Spleen (tissue), 7 donors: ENCODE measurements around the gene CIPC.

Source experiments
- CTCF ChIP-seq, 11 experiments: fragments of 200-600 bp in 7 of 11; fragments of 450-650 bp in 4 of 11; sonication (generic) in 4 of 11; IDR thresholded peaks in 8 of 11; conservative IDR thresholded peaks in 3 of 11; 1 replicate in 7 of 11; 2 replicates in 4 of 11; pipeline versions ENCODE4 v1.4.0 to v1.8.0; 2016 to 2021; ENCODE audit warnings: antibody characterized with exemption in 11 of 11, inconsistent platforms in 4 of 11, mild to moderate bottlenecking in 1 of 11
- POLR2A ChIP-seq, 3 donors: fragments of 450-650 bp; IDR thresholded peaks; one replicate each; pipeline ENCODE4 v1.5.1; 2017; ENCODE audit warnings: antibody characterized with exemption in 3 of 3, mild to moderate bottlenecking in 1 of 3
- POLR2AphosphoS5 ChIP-seq, 3 donors: sonication (generic); formaldehyde crosslinking; IDR thresholded peaks; one replicate each; pipeline ENCODE4 v1.5.1; 2017; ENCODE audit warnings: antibody characterized with exemption in 3 of 3
- donor health status: DM: no; HTN: no; CAD: no; lungs with moderate emphysema.
- donor health status: DM: no; HTN: no; CAD: no.
- donor health status: DM: no; HTN: no; CAD: no.

- TF ChIP-seq CTCF (IDR thresholded peaks at IDR 0.05 in 8 of 11, conservative IDR thresholded peaks at IDR 0.05 in 3 of 11) (no peak), POLR2A (IDR thresholded peaks at IDR 0.05) (no peak), POLR2AphosphoS5 (IDR thresholded peaks at IDR 0.05) (no peak)
These were observed 9.2 kb downstream of the CIPC start for GRCh38 chr14:77107228-77107627.
